NCI-H146 treated with DMSO at 0.1 percent for 48 hours (cell line): ENCODE measurements around the gene TAT.
A peak's percentile ranks its signal among the peaks of the same experiment; 100 is the strongest.
"Not testable (repeated sequence)": the region's sequence is repeated elsewhere in the genome, so short reads cannot be mapped to it uniquely, and the experiment has no call there.

Source experiments
- DNase-seq: peaks from one replicate; lab custom pipeline; 2025; ENCODE audit not compliant: unreplicated experiment; lab: John Stamatoyannopoulos, UW

Gene TAT

GRCh38 chr16:71576971-71577370, at the start of gene TAT:
TAT (minus strand) TSS chr16:71577092; CDS start chr16:71576415, 677 bp downstream.
- DNase-seq: no peak

- peak; percentile 45 for DNase-seq
Observed at GRCh38 chr16:71626018-71626857, 49.3 kb upstream of the TAT start, which contains the start of gene MARVELD3. MARVELD3 (plus strand) TSS chr16:71626184; CDS start chr16:71626230, 46 bp downstream.

DNA sequence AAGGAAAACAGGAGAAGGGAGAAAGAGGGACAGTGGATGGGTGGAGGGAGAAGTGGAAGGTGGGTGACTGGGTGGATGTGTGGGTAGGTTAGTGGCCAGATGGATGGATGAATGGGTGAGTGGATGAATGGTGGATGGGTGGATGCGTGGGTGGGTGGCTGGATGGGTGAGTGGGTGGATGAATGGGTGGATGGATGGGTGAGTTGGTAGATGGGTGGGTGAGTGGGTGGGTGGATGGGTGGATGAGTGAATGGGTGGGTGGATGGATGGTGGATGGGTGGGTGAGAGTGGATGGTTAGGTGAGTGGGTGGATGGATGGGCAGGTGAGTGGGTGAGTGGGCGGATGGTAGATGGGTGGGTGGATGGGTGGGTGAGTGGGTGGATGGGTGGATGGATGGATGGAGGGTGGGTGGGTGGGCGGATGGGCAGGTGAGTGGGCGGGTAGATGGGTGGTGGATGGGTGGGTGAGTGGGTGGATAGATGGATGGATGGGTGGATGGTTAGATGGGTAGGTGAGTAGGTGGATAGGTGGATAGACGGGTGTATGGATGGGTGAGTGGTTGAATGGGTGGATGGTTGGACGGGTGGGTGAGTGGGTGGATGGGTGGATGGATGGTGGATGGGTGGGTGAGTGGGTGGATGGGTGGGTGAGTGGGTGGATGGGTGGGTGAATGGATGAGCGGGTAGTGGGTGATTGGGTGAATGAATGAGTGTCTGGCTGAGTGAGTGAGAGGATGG, 48.4 kb upstream of the TAT start:
- DNase-seq: no peak

DNA sequence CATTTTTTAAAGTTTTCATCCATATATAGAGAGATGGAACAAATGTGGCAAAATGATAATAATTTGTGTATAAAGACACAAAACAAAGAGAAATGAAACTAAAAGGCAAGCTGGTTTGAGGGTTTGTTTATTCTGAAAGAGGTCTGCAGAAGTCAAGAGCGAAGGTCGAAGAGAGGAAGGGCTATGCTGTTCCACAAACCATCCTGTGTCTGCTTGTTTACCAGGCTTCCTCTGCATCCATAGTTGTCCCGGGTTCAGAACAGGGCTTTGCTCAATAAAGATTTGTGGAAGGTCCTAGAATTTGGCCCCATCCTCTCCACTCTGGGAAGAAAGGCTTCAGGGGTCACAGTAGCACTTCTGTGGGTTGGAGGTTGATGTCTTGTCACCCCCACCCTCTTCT, 46.7 kb upstream of the TAT start:
- DNase-seq: no peak

- DNase-seq: no peak
Observed at GRCh38 chr16:71622088-71622487, 45.2 kb upstream of the TAT start.

DNA sequence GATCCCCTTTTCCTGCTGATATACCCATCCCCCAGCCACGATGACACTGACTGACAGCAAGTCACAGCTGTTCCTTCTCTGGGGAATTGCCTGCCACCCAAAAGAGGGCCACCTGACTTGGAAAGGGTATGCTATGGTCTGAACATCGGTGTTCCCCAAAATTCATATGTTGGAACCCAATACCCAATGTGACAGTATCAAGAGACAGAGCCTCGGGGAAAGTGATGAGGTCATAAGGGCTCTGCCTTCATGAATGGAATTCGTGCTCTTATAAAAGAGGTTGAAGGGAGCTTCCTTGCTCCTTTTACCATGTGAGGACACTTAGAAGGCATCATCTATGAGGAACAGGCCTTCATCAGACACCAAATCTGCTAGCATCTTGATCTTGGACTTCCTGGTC, 41.5 kb upstream of the TAT start:
- DNase-seq: no peak

GRCh38 chr16:71614956-71615355, 38.1 kb upstream of the TAT start:
- DNase-seq: not testable (repeated sequence)

DNA sequence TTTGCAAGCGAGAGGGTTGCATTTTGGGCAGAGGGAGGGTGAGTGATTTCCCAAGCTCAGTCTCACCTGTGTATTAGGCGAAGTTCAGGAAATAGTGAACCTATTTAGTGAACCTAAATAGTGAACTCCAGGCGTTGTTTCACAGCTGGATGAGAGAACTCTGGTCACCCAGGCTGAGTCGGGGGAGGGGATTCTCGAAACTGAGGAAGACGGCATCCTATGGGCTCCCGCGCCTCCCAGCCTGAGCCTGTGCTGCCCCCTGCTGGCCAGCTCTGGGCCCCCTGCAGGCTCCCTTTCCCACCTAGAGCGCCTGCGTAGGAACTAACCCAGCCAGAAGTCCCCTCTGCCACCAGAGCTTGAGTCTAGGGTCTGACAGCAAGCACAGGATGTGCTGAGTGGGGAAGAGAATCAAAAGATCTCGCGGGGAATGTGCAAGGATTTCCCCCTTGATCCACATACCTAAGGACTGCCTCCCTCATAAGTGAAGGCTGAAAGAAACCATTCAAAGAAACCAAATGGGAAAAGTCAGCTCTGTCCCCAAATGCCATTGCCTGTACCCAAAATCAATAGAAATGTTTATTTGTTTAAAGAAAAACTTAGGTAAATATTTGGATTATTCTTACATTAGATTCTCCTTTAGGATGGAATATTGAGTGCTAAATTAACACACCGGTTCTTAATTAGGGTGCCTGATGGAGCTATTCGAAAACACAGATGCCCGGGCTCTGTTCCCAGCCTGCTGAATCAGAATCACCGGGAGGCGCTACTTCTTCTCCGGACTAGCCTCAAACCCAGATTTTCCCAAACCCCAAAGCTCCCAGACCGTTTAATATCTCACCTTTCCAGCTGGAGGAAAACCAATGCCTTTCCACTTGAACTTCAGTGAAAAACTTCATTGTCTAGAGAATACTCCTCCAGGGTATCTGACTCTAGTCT, 34.3 kb upstream of the TAT start:
- no peak for DNase-seq

DNA sequence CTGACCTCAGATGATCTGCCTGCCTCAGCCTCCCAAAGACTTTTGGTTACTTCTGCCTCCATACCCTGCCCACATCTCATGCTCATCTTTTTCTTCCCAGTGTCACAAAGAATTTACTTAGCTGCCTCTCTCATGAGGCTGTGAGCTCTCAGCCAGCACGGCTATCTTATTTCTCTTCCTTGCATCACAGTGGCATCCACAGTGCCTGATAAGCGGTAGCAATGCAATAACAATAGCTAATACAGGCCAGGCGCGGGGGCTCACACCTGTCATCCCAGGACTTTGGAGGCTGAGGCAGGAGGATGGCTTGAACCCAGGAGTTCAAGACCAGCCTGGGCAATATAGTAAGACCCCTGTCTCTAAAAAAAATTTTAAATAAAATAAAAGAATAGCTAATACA, 33.6 kb upstream of the TAT start:
- DNase-seq: no peak

- DNase-seq: no peak
Observed at GRCh38 chr16:71609066-71609465, 32.2 kb upstream of the TAT start.

GRCh38 chr16:71600822-71601221, 23.9 kb upstream of the TAT start:
- DNase-seq: no peak

DNA sequence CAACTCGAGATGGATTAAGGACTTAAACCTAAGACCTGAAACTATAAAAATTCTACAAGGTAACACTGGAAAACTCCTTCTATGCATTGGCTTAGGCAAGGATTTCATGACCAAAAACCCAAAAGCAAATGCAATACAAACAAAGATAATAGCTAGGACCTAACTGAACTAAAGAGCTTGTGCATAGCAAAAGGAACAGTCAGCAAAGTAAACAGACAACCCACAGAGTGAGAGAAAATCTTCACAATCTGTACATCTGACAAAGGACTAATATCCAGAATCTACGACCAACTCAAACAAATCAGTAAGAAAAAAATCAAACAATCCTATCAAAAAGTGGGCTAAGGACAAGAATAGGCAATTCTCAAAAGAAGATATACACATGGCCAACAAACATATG, 21.5 kb upstream of the TAT start:
- not testable (repeated sequence) for DNase-seq

- DNase-seq: not testable (repeated sequence)
Observed at GRCh38 chr16:71595340-71595826, 18.5 kb upstream of the TAT start.

DNA sequence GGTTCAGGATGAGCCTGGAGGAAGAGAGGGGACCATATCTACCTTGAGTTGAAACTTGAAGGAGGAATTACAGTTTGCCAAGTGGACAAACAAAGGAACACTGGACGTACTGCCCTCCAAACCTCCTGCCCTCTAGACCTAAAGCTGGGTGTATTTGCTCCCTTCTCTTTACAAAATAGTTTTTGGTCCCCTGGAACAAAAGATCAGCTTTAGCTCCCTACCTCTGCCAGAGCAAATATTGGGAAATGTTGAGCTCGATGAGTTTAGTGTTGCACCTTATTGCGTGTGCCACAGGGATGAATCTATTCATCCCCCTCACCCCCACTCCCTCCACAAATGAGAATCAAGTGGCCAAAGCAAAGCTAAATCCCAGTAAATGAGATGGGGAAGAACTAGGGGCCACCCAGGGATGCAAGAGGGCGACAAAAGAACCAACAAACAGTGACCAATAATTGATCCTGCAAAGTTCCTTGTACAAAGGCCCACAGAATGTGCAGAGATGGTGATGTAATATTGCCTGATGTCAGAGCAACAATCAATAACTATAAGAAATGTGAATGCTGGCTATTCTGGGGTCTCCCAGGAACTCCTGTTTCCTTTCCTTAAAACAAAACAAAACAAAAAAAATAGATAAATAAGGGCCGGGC, 17.2 kb upstream of the TAT start:
- no peak for DNase-seq

GRCh38 chr16:71593048-71593999, 16.4 kb upstream of the TAT start:
- DNase-seq: no peak

GRCh38 chr16:71591917-71592316, 15.0 kb upstream of the TAT start:
- no peak for DNase-seq

DNA sequence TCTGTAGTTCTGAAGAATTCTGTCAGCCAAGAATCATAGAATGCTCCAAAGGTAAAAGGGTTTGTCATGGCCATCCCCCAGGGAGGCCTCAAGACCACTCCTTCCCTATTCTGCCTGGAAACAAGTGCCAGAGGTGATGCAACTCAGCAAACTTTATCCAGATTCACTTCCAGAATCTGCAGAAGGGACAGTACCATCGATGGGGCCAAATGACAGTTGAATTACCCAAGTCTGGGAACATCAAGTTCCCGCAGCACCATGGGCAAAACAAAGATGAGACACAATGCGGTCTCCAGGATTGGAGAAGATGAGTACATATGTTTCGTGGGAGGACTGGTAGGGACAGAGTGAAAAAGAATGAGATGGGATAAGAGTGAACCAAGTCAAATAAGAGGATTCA, 13.7 kb upstream of the TAT start:
- DNase-seq: no peak

- not testable (repeated sequence) for DNase-seq
Observed at GRCh38 chr16:71590071-71590470, 13.2 kb upstream of the TAT start.

DNA sequence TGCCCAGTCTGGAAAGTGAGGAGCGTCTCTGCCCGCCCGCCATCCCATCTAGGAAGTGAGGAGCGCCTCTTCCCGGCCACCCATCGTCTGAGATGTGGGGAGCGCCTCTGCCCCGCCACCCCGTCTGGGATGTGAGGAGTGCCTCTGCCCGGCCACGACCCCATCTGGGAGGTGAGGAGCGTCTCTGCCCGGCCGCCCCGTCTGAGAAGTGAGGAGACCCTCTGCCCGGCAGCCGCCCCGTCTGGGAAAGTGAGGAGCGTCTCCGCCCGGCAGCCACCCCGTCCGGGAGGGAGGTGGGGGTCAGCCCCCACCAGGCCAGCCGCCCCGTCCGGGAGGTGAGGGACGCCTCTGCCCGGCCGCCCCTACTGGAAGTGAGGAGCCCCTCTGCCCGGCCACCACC, 12.4 kb upstream of the TAT start:
- not testable (repeated sequence) for DNase-seq
